GM19467 (cell line): ENCODE results near the gene SMOC1.

Experiments used
- ATAC-seq: cut with Tn5 transposase; IDR thresholded peaks from one replicate; pipeline ENCODE4 v1.9.1; 2021; ENCODE audit warnings: mild to moderate bottlenecking, moderate library complexity; ENCODE audit not compliant: unreplicated experiment

Gene SMOC1

GRCh38 chr14:70006699-70007098 is 127.5 kb downstream of the SMOC1 start:
- ATAC-seq, result no peak

- no peak for ATAC-seq
Observed at GRCh38 chr14:70008284-70009262, 129.4 kb downstream of the SMOC1 start.

- no peak for ATAC-seq
Observed at GRCh38 chr14:70009961-70010360, 130.7 kb downstream of the SMOC1 start.

- no peak for ATAC-seq
Observed at GRCh38 chr14:70011098-70011497, 131.9 kb downstream of the SMOC1 start.

- ATAC-seq, result no peak
Observed at GRCh38 chr14:70011708-70012107, 132.5 kb downstream of the SMOC1 start.

- no peak for ATAC-seq
Observed at GRCh38 chr14:70013271-70013873, 134.2 kb downstream of the SMOC1 start.

- no peak for ATAC-seq
Observed at GRCh38 chr14:70014406-70015095, 135.3 kb downstream of the SMOC1 start.

- ATAC-seq, result no peak
Observed at GRCh38 chr14:70018230-70018629, 139.0 kb downstream of the SMOC1 start.

GRCh38 chr14:70018713-70019211 is 139.5 kb downstream of the SMOC1 start:
- ATAC-seq, result no peak

- ATAC-seq, result no peak
Observed at GRCh38 chr14:70019695-70020094, 140.5 kb downstream of the SMOC1 start.

- no peak for ATAC-seq
Observed at GRCh38 chr14:70020352-70021170, 141.3 kb downstream of the SMOC1 start.

- ATAC-seq, result no peak
Observed at GRCh38 chr14:70021548-70022220, 142.5 kb downstream of the SMOC1 start.

GRCh38 chr14:70022771-70023445 is 143.7 kb downstream of the SMOC1 start:
- ATAC-seq, result no peak

- no peak for ATAC-seq
Observed at GRCh38 chr14:70023871-70024270, 144.7 kb downstream of the SMOC1 start.

- ATAC-seq, result no peak
Observed at GRCh38 chr14:70027785-70028428, 148.7 kb downstream of the SMOC1 start.

GRCh38 chr14:70029296-70030132 is 150.3 kb downstream of the SMOC1 start:
- no peak for ATAC-seq

GRCh38 chr14:70032016-70032415 is 152.8 kb downstream of the SMOC1 start:
- no peak for ATAC-seq

- no peak for ATAC-seq
Observed at GRCh38 chr14:70032447-70032846, 153.2 kb downstream of the SMOC1 start.
